PC-3 (cell line): ENCODE data around the gene POLR2E. TPM values are rescaled to one million over a fixed set of nuclear protein-coding genes. Genes with fewer than 3 reads are reported as not detected.

Experiments
- ATAC-seq: fragments of 200-7000 bp; cut with Tn5 transposase; 2 replicates; pipeline ENCODE4 v1.9.1; 2020; ENCODE audit warnings: mild to moderate bottlenecking, moderate library complexity
- BruUV-seq: library from RNA; stranded (reverse); fragments of 400-500 nt; replicated peaks from 2 replicates; lab custom pipeline; 2021; lab: Mats Ljungman, UMichigan
- CTCF ChIA-PET: fragments of 300-600 bp; sonication (Branson Sonifier 250); formaldehyde crosslinking; loops from one replicate; lab custom pipeline; 2022; ENCODE audit warnings: antibody characterized with exemption; lab: Charles Lee
- POLR2A ChIA-PET: fragments of 300-600 bp; sonication (Branson Sonifier 250); formaldehyde crosslinking; loops from one replicate; lab custom pipeline; 2022; ENCODE audit warnings: antibody characterized with exemption; ENCODE audit not compliant: unreplicated experiment; lab: Charles Lee
- DNase-seq: peaks from one replicate; pipeline ENCODE4 v3.0.0-alpha.2; 2015
- H2AFZ ChIP-seq: fragments of 300-600 bp; sonication (generic); 2 replicates; pipeline ENCODE4 v1.6.0; 2016; ENCODE audit warnings: antibody characterized with exemption, low read length
- H3F3A ChIP-seq: fragments of 300-600 bp; sonication (generic); one replicate; pipeline ENCODE4 v1.6.0; 2017; ENCODE audit warnings: antibody characterized with exemption, low read length, control low read depth, mild to moderate bottlenecking; ENCODE audit not compliant: unreplicated experiment
- H3K27ac ChIP-seq: fragments of 300-600 bp; sonication (generic); 2 replicates; pipeline ENCODE4 v1.5.1; 2016; ENCODE audit warnings: mild to moderate bottlenecking, low read length
- H3K27me3 ChIP-seq: fragments of 300-600 bp; sonication (generic); 2 replicates; pipeline ENCODE4 v1.6.1; 2016; ENCODE audit warnings: low read length, mixed read lengths
- H3K36me3 ChIP-seq: fragments of 300-600 bp; sonication (generic); 2 replicates; pipeline ENCODE4 v1.6.1; 2016; ENCODE audit warnings: low read depth, mixed run types, low read length, mixed read lengths
- H3K4me1 ChIP-seq: fragments of 300-600 bp; sonication (generic); 2 replicates; pipeline ENCODE4 v1.5.1; 2016; ENCODE audit warnings: low read length; ENCODE audit not compliant: insufficient read depth
- H3K4me2 ChIP-seq: fragments of 300-600 bp; sonication (generic); 2 replicates; pipeline ENCODE4 v1.6.0; 2016; ENCODE audit warnings: low read length
- H3K4me3 ChIP-seq: fragments of 300-600 bp; sonication (generic); 2 replicates; pipeline ENCODE4 v1.5.1; 2016; ENCODE audit warnings: mild to moderate bottlenecking, low read length, mixed read lengths
- H3K79me2 ChIP-seq: fragments of 300-600 bp; sonication (generic); 2 replicates; pipeline ENCODE4 v1.6.1; 2017; ENCODE audit warnings: low read length, mixed read lengths
- H3K9ac ChIP-seq: fragments of 300-600 bp; sonication (generic); 2 replicates; pipeline ENCODE4 v1.6.0; 2016; ENCODE audit warnings: mild to moderate bottlenecking, low read length
- H3K9me2 ChIP-seq: fragments of 300-600 bp; sonication (generic); replicated peaks from 2 replicates; pipeline ENCODE4 v1.6.1; 2016; ENCODE audit warnings: mixed run types, low read length, mixed read lengths
- H3K9me3 ChIP-seq: fragments of 300-600 bp; sonication (generic); 2 replicates; pipeline ENCODE4 v1.6.1; 2016; ENCODE audit warnings: low read length, mixed read lengths
- H4K20me1 ChIP-seq: fragments of 300-600 bp; sonication (generic); 2 replicates; pipeline ENCODE4 v1.6.1; 2016; ENCODE audit warnings: low read length, mixed read lengths
- EZH2 ChIP-seq: fragments of 300-600 bp; sonication (generic); IDR thresholded peaks from one replicate; pipeline ENCODE4 v1.6.1; 2017; ENCODE audit warnings: antibody characterized with exemption, mild to moderate bottlenecking, low read length; ENCODE audit not compliant: unreplicated experiment
- EZH2phosphoT487 ChIP-seq: fragments of 300-600 bp; sonication (generic); IDR thresholded peaks from 2 replicates; pipeline ENCODE4 v1.6.1; 2018; ENCODE audit warnings: mild to moderate bottlenecking, antibody characterized with exemption, low read length, borderline replicate concordance
- intact Hi-C: fragments of 100-400 bp; cut with micrococcal nuclease; formaldehyde crosslinking; loops from 2 replicates; pipeline ENCODE4 v1.9.0; 2023
- total RNA-seq: library from RNA; depleted of rRNA; stranded (reverse); fragments of >200 nt; gene quantifications from 2 replicates; pipeline ENCODE4 v1.2.3, GENCODE V29; 2014
- TF ChIP-seq, protein P1 (sequence below): fragments of 300-600 bp; sonication (generic); conservative IDR thresholded peaks from 2 replicates; pipeline ENCODE4 v1.5.1; 2017; ENCODE audit warnings: antibody characterized with exemption, low read depth, mild to moderate bottlenecking, low read length

Gene POLR2E
- total RNA-seq, 1 experiment from 2014 or later, result 375 TPM

DNA sequence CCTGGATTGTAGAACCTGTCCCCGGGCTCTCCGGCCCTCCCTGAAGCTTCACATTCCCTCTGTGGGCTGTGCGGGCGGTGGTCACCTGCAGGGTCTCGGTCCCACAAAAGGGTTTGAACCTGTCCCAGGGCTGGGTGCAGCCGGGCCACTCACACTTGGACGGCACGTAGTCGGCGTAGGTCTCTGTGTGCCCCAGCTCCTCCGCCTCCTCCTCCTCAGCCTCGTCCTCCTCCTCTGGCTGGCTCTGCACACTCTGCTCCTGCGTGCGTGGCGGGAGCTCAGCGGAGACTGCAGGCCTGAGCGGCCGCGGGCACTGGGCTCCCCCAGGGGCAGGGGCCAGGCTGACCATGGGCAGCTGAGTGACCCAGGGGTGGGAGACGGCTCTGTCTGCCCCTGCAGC, 28.2 kb upstream of the POLR2E start:
- BruUV-seq, result no TSS peak
- H3K79me2 ChIP-seq, result 0 out of 2 replicates have a peak, but pooled peaks cover 6% of the 10 kb centered on the region
- H3K4me1 ChIP-seq, result no peaks in the 10 kb centered on the region; the same call in 1 of the 2 replicates
- H3K4me2 ChIP-seq, result no peak overlapping the region
- no peak overlapping the region for H3K9ac ChIP-seq
- no peaks in the 10 kb centered on the region for H3K9me3 ChIP-seq
- no peaks in the 10 kb centered on the region for H3F3A ChIP-seq
- ChIA-PET CTCF (no interaction called here), POLR2A (no interaction called here)
- ATAC-seq, result no peak
- TF ChIP-seq EZH2phosphoT487, result no peak
- TF ChIP-seq, protein P1, sequence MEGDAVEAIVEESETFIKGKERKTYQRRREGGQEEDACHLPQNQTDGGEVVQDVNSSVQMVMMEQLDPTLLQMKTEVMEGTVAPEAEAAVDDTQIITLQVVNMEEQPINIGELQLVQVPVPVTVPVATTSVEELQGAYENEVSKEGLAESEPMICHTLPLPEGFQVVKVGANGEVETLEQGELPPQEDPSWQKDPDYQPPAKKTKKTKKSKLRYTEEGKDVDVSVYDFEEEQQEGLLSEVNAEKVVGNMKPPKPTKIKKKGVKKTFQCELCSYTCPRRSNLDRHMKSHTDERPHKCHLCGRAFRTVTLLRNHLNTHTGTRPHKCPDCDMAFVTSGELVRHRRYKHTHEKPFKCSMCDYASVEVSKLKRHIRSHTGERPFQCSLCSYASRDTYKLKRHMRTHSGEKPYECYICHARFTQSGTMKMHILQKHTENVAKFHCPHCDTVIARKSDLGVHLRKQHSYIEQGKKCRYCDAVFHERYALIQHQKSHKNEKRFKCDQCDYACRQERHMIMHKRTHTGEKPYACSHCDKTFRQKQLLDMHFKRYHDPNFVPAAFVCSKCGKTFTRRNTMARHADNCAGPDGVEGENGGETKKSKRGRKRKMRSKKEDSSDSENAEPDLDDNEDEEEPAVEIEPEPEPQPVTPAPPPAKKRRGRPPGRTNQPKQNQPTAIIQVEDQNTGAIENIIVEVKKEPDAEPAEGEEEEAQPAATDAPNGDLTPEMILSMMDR, result no peak
- no peak for TF ChIP-seq EZH2
- no peak overlapping the region for H3K4me3 ChIP-seq
- H4K20me1 ChIP-seq, result 0 out of 2 replicates have a peak, but pooled peaks cover 3% of the 10 kb centered on the region
- H3K36me3 ChIP-seq, result peaks cover 24% of the 10 kb centered on the region
- no peaks in the 10 kb centered on the region for H3K9me2 ChIP-seq
- no peak overlapping the region for H3K27ac ChIP-seq
- H2AFZ ChIP-seq, result no peak overlapping the region
- H3K27me3 ChIP-seq, result no peaks in the 10 kb centered on the region
- no peak for DNase-seq
- intact Hi-C loops, result no loop called here

DNA sequence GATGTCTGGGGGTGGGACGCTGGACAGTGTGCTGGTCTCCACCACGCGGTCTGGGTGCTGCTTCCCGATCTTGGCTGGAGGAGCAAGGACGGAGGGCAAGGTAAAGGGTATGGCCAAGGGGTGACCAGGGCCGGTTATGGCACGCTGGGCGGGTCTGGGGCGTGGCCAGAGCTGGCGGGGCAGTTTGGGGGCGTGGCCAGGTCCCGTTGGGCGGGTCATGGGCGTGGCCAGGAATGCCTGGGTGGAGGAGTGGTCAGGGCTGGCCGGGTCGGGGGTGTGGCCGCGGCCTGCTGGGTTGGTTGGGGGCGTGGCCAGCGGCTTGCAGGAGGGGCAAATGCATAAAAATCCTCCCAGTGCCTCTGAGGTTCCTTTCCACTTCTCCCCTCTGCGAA, 27.8 kb upstream of the POLR2E start:
- CTCF ChIA-PET, result no interaction called here
- peak; percentile 82 for ATAC-seq
- intact Hi-C loops, result no loop called here
- Histone ChIP-seq H3K4me3 (no peak overlapping the region), H4K20me1 (0 out of 2 replicates have a peak, but pooled peaks cover 3% of the 10 kb centered on the region), H3K27ac (no peak overlapping the region), H3K9ac (no peak overlapping the region), H3K9me3 (no peaks in the 10 kb centered on the region), H3K79me2 (0 out of 2 replicates have a peak, but pooled peaks cover 6% of the 10 kb centered on the region), H3F3A (no peaks in the 10 kb centered on the region), H3K4me1 (no peaks in the 10 kb centered on the region; the same call in 1 of the 2 replicates), H3K9me2 (no peaks in the 10 kb centered on the region), H3K4me2 (no peak overlapping the region), H3K27me3 (no peaks in the 10 kb centered on the region), H3K36me3 (peaks cover 24% of the 10 kb centered on the region), H2AFZ (no peak overlapping the region)
- DNase-seq, result peak; percentile 76
- POLR2A ChIA-PET, result no interaction called here
- no TSS peak for BruUV-seq
- TF ChIP-seq EZH2phosphoT487 (no peak), EZH2 (no peak)
- TF ChIP-seq, protein P1, result no peak

DNA sequence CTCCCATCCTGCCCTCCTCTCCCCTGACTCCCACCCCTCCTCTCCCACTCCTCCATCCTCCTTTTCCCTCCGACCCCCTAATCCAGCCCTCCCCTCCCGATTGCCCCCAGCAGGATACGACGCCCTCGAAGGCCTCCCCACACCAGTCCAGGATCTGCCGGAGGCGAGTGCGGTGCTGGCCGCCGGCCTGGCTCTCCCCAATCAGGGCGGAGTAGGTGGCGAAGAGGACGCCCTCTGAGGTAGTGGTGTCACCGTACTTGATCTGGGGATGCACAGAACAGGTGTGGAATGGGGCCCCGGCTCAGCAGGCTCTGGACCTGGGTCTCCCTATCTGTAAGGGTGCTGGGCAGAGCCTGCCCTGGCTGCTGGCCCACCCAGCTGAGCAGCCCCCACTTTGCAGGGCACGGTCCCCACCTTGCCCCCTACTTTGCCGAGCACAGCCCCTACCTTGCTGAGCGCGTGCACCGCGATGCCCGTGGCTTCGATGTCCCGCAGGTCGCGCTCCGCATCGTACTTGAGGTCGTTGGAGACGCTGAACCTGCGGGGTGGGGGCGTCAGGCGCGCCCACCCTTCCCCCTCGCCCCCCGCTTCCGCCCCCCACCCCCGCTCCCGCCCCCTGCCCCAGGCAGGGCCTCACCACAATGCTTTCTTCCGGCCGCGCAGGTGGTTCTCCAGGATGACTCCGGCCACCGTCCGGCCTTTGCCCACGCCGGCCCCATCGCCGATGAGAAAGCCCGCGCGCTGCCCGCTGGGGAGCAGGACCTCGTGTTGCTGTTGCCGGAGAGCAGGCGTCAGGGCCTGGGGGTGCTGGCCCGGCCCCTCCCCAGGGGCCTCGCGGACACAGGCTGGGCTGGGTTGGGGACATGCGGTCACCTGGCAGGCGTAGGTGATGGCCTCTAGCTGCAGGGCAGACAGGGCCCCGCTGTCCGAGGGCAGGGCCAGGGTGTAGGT, 27.1 kb upstream of the POLR2E start:
- 0 out of 2 replicates have a peak, but pooled peaks cover 4% of the 10 kb centered on the region for H3K79me2 ChIP-seq
- 0 out of 2 replicates have a peak, but pooled peaks cover 3% of the 10 kb centered on the region for H4K20me1 ChIP-seq
- no peak overlapping the region for H3K4me3 ChIP-seq
- TF ChIP-seq EZH2 (no peak), EZH2phosphoT487 (no peak)
- TF ChIP-seq, protein P1, result no peak
- peaks cover 20% of the 10 kb centered on the region for H3K36me3 ChIP-seq
- BruUV-seq, result no TSS peak
- H3K9ac ChIP-seq, result no peak overlapping the region
- no peak overlapping the region for H3K4me2 ChIP-seq
- no peaks in the 10 kb centered on the region for H3F3A ChIP-seq
- ChIA-PET POLR2A (no interaction called here), CTCF (no interaction called here)
- no peak overlapping the region for H2AFZ ChIP-seq
- no peaks in the 10 kb centered on the region for H3K27me3 ChIP-seq
- no peaks in the 10 kb centered on the region for H3K9me3 ChIP-seq
- H3K9me2 ChIP-seq, result no peaks in the 10 kb centered on the region
- H3K4me1 ChIP-seq, result no peaks in the 10 kb centered on the region; the same call in 1 of the 2 replicates
- H3K27ac ChIP-seq, result no peak overlapping the region
- intact Hi-C loops, result no loop called here
- DNase-seq, result no peak
- ATAC-seq, result no peak
